Prostate gland (tissue), 2 donors: Measurements from ENCODE around the gene WDFY2. TPM values are rescaled to one million over a fixed set of nuclear protein-coding genes. Genes with fewer than 3 reads are reported as not detected.

Source experiments
- DNase-seq: peaks from one replicate; pipeline ENCODE4 v3.0.0-alpha.2; 2019; ENCODE audit warnings: low spot score
- H3K27ac ChIP-seq, 2 donors: fragments of 200-600 bp; sonication (generic); 2 replicates each; pipeline ENCODE4 v1.5.1; 2017 to 2019
- H3K27me3 ChIP-seq: fragments of 200-600 bp; sonication (generic); replicated peaks from 2 replicates; pipeline ENCODE4 v1.5.1; 2019; ENCODE audit not compliant: insufficient read depth
- H3K36me3 ChIP-seq, 2 donors: fragments of 200-600 bp; sonication (generic); 1 replicate in 1 of 2; 2 replicates in 1 of 2; pipeline versions ENCODE4 v1.5.1 to v1.8.1; 2017 to 2019
- H3K4me1 ChIP-seq: fragments of 200-600 bp; sonication (generic); replicated peaks from 2 replicates; pipeline ENCODE4 v1.5.1; 2019
- H3K4me3 ChIP-seq, 2 donors: fragments of 200-600 bp; sonication (generic); 2 replicates each; pipeline ENCODE4 v1.5.1; 2017 to 2019
- H3K9me3 ChIP-seq: fragments of 200-600 bp; sonication (generic); 2 replicates; pipeline ENCODE4 v1.5.1; 2017
- POLR2A ChIP-seq: fragments of 450-650 bp; IDR thresholded peaks from one replicate; pipeline ENCODE4 v1.6.1; 2016; ENCODE audit warnings: antibody characterized with exemption, mild to moderate bottlenecking
- POLR2AphosphoS5 ChIP-seq: sonication (generic); formaldehyde crosslinking; IDR thresholded peaks from one replicate; pipeline ENCODE4 v1.6.1; 2017; ENCODE audit warnings: antibody characterized with exemption
- WGBS: methylation state at CpG from one replicate; pipeline ENCODE4 v1.1.5; 2018; 5-methylcytosine and 5-hydroxymethylcytosine counted together
- intact Hi-C: fragments of 100-400 bp; cut with DNase I; formaldehyde crosslinking; loops from one replicate; pipeline ENCODE4 v1.14.2; 2022
- total RNA-seq, 2 donors: library from RNA; depleted of rRNA; stranded (reverse); fragments of >200 nt; gene quantifications; one replicate each; pipeline ENCODE4 v1.1.0, GENCODE V29; 2016
- TF ChIP-seq, protein P1 (sequence below), 4 experiments: fragments of 200-600 bp in 2 of 4; fragments of 450-650 bp in 2 of 4; sonication (generic) in 2 of 4; IDR thresholded peaks; 1 replicate in 3 of 4; 2 replicates in 1 of 4; pipeline ENCODE4 v1.5.1; 2016 to 2019; ENCODE audit warnings: antibody characterized with exemption in 4 of 4, mild to moderate bottlenecking in 2 of 4, moderate library complexity in 2 of 4

WDFY2 gene
- total RNA-seq, 2 donors from 2014 or later = 7.9 to 23.2 TPM

DNA sequence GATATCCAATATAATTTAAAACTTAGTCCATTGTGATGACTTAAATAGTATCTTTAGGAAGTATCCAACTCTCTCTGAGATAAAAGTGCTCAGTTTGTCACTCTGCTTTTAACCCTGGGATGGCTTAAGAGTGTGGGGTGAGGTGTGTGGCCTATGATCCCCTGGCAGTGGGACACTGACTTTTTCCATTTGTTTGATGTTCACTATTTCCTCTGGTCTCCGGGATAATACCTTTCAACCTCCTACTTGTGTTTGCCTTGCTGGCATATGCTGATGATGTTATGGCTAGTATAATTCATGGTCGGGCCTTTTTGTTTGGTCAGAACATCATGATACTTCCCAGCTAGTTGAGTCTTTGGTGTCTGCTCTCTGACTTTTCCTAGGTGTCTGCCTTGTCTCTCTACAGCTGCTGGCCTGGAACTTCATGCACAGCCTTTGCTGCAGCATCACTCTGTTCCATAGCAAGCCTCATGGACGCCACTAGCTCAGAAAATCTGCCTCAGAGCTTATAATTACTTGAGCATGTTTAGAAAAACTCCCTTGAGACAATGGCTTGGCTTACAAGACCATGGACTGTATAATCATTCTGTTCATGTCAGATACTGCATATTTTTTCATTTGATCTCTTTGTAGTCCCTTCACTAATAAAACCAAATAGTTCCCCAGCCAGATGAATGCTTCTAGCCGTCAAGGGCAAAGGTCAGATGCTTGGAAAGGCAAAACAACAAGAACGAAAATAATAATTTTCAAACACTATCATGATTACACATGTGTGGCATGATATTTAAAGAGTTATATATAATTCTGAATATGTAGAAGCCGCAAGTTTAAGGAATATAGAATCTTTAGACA is 75.2 kb downstream of the WDFY2 start:
- 62% methylated on average over 6 of the region's 6 CpGs for WGBS
- no peaks in the 10 kb centered on the region for H3K36me3 ChIP-seq
- no peak overlapping the region for H3K4me3 ChIP-seq
- H3K27me3 ChIP-seq = no peaks in the 10 kb centered on the region
- H3K4me1 ChIP-seq = peaks cover 9% of the 10 kb centered on the region
- DNase-seq = no peak
- intact Hi-C loops = no loop called here
- TF ChIP-seq POLR2A (no peak), POLR2AphosphoS5 (no peak)
- TF ChIP-seq, protein P1, sequence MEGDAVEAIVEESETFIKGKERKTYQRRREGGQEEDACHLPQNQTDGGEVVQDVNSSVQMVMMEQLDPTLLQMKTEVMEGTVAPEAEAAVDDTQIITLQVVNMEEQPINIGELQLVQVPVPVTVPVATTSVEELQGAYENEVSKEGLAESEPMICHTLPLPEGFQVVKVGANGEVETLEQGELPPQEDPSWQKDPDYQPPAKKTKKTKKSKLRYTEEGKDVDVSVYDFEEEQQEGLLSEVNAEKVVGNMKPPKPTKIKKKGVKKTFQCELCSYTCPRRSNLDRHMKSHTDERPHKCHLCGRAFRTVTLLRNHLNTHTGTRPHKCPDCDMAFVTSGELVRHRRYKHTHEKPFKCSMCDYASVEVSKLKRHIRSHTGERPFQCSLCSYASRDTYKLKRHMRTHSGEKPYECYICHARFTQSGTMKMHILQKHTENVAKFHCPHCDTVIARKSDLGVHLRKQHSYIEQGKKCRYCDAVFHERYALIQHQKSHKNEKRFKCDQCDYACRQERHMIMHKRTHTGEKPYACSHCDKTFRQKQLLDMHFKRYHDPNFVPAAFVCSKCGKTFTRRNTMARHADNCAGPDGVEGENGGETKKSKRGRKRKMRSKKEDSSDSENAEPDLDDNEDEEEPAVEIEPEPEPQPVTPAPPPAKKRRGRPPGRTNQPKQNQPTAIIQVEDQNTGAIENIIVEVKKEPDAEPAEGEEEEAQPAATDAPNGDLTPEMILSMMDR (IDR thresholded peaks at IDR 0.05) = no peak
- H3K27ac ChIP-seq = no peak overlapping the region
- no peaks in the 10 kb centered on the region for H3K9me3 ChIP-seq

DNA sequence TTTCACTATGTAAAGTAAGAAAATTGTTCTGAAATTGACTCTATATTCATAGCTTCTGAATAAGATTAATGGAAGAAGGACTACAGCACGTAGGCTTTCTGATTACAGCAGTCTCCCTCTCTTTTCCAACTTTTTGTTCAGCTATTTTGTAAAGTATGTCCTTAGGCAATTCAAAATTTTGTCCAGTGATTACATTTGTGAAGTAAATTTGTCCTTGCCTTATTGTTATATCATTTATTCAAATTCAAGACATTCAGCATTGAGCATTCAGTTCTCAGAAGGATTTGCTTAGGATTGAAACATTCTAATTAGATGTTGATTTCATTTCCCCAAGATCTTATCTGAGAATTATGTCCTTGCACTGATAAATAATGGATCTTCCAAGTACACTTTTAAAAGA is 76.6 kb downstream of the WDFY2 start:
- no peak for DNase-seq
- 91% methylated on average over 1 of the region's 1 CpG for WGBS
- peaks cover 13% of the 10 kb centered on the region for H3K4me1 ChIP-seq
- H3K4me3 ChIP-seq = no peak overlapping the region
- H3K9me3 ChIP-seq = no peaks in the 10 kb centered on the region
- no peaks in the 10 kb centered on the region for H3K36me3 ChIP-seq
- H3K27ac ChIP-seq = no peak overlapping the region
- TF ChIP-seq, protein P1 (IDR thresholded peaks at IDR 0.05) = no peak
- TF ChIP-seq POLR2A (no peak), POLR2AphosphoS5 (no peak)
- no peaks in the 10 kb centered on the region for H3K27me3 ChIP-seq
- intact Hi-C loops = no loop called here

DNA sequence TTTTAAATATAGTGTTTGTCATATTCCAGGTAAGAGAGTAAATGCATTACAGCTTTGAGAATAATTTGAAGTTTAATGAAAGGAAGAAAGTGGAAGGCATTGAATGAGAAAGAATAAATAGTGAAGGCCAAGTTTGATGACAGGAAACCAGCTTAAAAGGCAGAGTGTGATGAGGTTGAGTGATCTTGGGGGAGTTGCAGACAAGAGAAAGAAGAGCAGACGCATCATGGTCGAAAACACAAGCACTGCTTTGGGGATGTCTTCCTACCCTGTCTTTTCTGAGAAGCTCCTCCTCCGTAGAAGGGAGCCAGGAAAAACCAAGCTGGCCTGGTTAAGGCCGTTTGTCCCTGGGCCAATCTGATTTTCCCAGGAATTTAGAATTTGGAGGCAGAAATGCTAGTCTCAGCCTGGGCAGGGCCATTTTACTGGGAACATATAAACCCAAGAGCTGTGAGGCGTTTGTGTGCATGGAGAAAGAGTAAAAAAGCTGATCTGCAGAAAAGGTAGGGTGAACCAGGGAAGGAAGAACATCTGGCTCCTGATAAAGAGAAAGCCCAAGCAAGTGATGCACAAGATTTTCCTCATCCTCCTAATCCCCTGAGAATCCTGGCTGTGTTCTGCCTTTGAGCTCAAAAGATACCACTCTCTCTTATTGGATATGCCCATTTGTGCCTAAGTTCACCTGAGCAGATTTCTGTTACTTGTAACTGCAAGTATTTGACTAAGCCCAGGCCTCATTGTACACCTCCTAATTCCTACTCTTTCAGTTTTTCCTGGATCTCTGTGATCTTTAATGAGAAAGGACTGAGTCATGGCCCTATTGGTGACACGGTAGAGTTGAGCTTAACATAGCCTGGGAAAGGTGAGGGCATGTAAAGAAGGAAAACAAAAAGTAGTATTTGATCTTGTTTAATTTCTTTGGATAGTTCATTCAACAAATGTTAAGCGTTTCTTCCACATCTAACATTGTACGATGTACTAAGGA is 80.0 kb downstream of the WDFY2 start:
- TF ChIP-seq, protein P1 (IDR thresholded peaks at IDR 0.05) = no peak
- no peak for TF ChIP-seq POLR2A
- no peak for TF ChIP-seq POLR2AphosphoS5
- DNase-seq = peak; percentile 15
- Histone ChIP-seq H3K4me1 (peaks cover 15% of the 10 kb centered on the region), H3K36me3 (no peaks in the 10 kb centered on the region), H3K9me3 (no peaks in the 10 kb centered on the region), H3K27me3 (no peaks in the 10 kb centered on the region), H3K4me3 (no peak overlapping the region), H3K27ac (peak overlapping the region in 1 of 2 donors; percentile 32)
- WGBS = 52% methylated on average over 8 of the region's 8 CpGs
- intact Hi-C loops = no loop called here

DNA sequence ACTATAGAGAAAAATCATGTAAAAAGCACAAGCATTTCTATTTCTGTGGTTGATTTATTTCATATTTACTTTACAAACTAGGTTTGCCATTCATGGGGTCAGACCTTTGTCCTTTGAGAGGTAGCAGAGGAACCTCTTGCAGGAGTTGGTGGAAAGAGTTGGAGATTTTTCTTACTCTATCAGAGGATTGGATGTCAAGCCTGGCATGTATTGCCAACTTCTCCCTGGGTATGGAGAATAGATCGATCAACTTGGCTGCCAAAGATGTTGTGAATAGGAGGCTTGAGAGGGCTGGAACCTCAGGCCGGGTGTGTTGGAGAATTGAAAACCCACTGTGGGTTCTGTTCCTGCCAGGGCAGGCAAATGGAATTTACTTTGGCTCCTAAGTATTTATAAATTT is 81.2 kb downstream of the WDFY2 start:
- intact Hi-C loops = no loop called here
- H3K27me3 ChIP-seq = no peaks in the 10 kb centered on the region
- WGBS = 38% methylated on average over 2 of the region's 2 CpGs
- TF ChIP-seq POLR2AphosphoS5 = no peak
- TF ChIP-seq, protein P1 (IDR thresholded peaks at IDR 0.05) = no peak
- TF ChIP-seq POLR2A = no peak
- peaks cover 15% of the 10 kb centered on the region for H3K4me1 ChIP-seq
- H3K27ac ChIP-seq = peak overlapping the region in 1 of 2 donors; percentile 3
- H3K9me3 ChIP-seq = no peaks in the 10 kb centered on the region
- no peak overlapping the region for H3K4me3 ChIP-seq
- DNase-seq = no peak
- H3K36me3 ChIP-seq = no peaks in the 10 kb centered on the region
